Measurements from ENCODE around the gene EIF4E1B. TPM values are rescaled to one million over a fixed set of nuclear protein-coding genes. Genes with fewer than 3 reads are reported as not detected.

Gene EIF4E1B
- total and polyA plus RNA-seq, 2 experiments from 2014 or later = 0.17 TPM; not detected in 1

DNA sequence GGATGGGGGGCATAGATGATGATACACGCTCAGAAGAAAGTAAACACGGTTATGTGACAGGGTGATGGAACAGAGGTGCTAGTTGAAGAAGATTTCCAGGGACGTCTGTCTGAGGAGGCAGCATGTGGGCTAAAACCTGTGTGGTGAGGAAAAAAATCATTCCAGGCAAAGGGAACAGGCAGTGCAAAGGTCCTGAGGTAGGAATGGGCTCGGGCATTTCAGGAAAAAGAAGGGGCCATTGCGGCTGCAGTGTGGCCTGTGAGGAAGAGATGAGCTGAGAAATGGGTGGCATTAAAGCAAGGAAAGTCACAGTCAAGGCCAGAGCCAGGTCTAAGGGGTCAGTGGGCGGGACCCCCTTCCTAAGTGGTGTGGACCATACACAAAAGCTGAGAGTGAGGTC lies 35.0 kb downstream of the EIF4E1B start:
- Histone ChIP-seq H2AFZ (no peak overlapping the region), H3K4me3 (no peak overlapping the region), H3K9me2 (ENCODE audit: insufficient read depth) (no peaks in the 10 kb centered on the region), H3K27ac (ENCODE audit: low read depth) (no peak overlapping the region), H4K20me1 (replicated peaks; ENCODE audit: insufficient read depth) (no peaks in the 10 kb centered on the region), H3K79me2 (replicated peaks; ENCODE audit: insufficient read depth) (no peaks in the 10 kb centered on the region), H3K4me1 (ENCODE audit: insufficient read depth) (no peaks in the 10 kb centered on the region), H3K27me3 (ENCODE audit: insufficient read depth) (no peaks in the 10 kb centered on the region), H3K36me3 (ENCODE audit: insufficient read depth) (no peaks in the 10 kb centered on the region), H3F3A (replicated peaks; ENCODE audit: low read depth) (no peaks in the 10 kb centered on the region), H3K4me2 (no peak overlapping the region)
- peaks cover 6% of the 10 kb centered on the region for H3K27me3 Mint-ChIP-seq (ENCODE audit: insufficient read depth, low read depth, poor library complexity)
- no peak for DNase-seq (ENCODE audit: low spot score)
- H3K4me1 Mint-ChIP-seq = peaks cover 12% of the 10 kb centered on the region
- TF ChIP-seq POLR2AphosphoS5 (IDR thresholded peaks at IDR 0.05; ENCODE audit: low read depth) (no peak), EZH2 (IDR thresholded peaks at IDR 0.05; ENCODE audit: low read depth, unreplicated experiment) (no peak), NANOG (IDR thresholded peaks at IDR 0.05; ENCODE audit: borderline replicate concordance) (no peak), JUNB (IDR thresholded peaks at IDR 0.05; ENCODE audit: unreplicated experiment) (no peak), ZNF114 (CRISPR knock-in tag; IDR thresholded peaks at IDR 0.05) (no peak), STAT1 (IDR thresholded peaks at IDR 0.05; ENCODE audit: unreplicated experiment) (no peak), EZH2phosphoT487 (IDR thresholded peaks at IDR 0.05; ENCODE audit: unreplicated experiment) (no peak), CREB1 (CRISPR knock-in tag; IDR thresholded peaks at IDR 0.05; ENCODE audit: low read depth) (no peak)
- TF ChIP-seq, protein P1, sequence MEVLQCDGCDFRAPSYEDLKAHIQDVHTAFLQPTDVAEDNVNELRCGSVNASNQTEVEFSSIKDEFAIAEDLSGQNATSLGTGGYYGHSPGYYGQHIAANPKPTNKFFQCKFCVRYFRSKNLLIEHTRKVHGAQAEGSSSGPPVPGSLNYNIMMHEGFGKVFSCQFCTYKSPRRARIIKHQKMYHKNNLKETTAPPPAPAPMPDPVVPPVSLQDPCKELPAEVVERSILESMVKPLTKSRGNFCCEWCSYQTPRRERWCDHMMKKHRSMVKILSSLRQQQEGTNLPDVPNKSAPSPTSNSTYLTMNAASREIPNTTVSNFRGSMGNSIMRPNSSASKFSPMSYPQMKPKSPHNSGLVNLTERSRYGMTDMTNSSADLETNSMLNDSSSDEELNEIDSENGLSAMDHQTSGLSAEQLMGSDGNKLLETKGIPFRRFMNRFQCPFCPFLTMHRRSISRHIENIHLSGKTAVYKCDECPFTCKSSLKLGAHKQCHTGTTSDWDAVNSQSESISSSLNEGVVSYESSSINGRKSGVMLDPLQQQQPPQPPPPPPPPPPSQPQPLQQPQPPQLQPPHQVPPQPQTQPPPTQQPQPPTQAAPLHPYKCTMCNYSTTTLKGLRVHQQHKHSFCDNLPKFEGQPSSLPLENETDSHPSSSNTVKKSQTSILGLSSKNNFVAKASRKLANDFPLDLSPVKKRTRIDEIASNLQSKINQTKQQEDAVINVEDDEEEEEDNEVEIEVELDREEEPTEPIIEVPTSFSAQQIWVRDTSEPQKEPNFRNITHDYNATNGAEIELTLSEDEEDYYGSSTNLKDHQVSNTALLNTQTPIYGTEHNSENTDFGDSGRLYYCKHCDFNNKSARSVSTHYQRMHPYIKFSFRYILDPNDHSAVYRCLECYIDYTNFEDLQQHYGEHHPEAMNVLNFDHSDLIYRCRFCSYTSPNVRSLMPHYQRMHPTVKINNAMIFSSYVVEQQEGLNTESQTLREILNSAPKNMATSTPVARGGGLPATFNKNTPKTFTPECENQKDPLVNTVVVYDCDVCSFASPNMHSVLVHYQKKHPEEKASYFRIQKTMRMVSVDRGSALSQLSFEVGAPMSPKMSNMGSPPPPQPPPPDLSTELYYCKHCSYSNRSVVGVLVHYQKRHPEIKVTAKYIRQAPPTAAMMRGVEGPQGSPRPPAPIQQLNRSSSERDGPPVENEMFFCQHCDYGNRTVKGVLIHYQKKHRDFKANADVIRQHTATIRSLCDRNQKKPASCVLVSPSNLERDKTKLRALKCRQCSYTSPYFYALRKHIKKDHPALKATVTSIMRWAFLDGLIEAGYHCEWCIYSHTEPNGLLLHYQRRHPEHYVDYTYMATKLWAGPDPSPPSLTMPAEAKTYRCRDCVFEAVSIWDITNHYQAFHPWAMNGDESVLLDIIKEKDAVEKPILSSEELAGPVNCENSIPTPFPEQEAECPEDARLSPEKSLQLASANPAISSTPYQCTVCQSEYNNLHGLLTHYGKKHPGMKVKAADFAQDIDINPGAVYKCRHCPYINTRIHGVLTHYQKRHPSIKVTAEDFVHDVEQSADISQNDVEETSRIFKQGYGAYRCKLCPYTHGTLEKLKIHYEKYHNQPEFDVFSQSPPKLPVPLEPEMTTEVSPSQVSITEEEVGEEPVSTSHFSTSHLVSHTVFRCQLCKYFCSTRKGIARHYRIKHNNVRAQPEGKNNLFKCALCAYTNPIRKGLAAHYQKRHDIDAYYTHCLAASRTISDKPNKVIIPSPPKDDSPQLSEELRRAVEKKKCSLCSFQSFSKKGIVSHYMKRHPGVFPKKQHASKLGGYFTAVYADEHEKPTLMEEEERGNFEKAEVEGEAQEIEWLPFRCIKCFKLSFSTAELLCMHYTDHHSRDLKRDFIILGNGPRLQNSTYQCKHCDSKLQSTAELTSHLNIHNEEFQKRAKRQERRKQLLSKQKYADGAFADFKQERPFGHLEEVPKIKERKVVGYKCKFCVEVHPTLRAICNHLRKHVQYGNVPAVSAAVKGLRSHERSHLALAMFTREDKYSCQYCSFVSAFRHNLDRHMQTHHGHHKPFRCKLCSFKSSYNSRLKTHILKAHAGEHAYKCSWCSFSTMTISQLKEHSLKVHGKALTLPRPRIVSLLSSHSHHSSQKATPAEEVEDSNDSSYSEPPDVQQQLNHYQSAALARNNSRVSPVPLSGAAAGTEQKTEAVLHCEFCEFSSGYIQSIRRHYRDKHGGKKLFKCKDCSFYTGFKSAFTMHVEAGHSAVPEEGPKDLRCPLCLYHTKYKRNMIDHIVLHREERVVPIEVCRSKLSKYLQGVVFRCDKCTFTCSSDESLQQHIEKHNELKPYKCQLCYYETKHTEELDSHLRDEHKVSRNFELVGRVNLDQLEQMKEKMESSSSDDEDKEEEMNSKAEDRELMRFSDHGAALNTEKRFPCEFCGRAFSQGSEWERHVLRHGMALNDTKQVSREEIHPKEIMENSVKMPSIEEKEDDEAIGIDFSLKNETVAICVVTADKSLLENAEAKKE (CRISPR knock-in tag; IDR thresholded peaks at IDR 0.05) = no peak
- TF ChIP-seq, protein P2, sequence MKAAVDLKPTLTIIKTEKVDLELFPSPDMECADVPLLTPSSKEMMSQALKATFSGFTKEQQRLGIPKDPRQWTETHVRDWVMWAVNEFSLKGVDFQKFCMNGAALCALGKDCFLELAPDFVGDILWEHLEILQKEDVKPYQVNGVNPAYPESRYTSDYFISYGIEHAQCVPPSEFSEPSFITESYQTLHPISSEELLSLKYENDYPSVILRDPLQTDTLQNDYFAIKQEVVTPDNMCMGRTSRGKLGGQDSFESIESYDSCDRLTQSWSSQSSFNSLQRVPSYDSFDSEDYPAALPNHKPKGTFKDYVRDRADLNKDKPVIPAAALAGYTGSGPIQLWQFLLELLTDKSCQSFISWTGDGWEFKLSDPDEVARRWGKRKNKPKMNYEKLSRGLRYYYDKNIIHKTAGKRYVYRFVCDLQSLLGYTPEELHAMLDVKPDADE (IDR thresholded peaks at IDR 0.05) = no peak
- TF ChIP-seq, protein P3, sequence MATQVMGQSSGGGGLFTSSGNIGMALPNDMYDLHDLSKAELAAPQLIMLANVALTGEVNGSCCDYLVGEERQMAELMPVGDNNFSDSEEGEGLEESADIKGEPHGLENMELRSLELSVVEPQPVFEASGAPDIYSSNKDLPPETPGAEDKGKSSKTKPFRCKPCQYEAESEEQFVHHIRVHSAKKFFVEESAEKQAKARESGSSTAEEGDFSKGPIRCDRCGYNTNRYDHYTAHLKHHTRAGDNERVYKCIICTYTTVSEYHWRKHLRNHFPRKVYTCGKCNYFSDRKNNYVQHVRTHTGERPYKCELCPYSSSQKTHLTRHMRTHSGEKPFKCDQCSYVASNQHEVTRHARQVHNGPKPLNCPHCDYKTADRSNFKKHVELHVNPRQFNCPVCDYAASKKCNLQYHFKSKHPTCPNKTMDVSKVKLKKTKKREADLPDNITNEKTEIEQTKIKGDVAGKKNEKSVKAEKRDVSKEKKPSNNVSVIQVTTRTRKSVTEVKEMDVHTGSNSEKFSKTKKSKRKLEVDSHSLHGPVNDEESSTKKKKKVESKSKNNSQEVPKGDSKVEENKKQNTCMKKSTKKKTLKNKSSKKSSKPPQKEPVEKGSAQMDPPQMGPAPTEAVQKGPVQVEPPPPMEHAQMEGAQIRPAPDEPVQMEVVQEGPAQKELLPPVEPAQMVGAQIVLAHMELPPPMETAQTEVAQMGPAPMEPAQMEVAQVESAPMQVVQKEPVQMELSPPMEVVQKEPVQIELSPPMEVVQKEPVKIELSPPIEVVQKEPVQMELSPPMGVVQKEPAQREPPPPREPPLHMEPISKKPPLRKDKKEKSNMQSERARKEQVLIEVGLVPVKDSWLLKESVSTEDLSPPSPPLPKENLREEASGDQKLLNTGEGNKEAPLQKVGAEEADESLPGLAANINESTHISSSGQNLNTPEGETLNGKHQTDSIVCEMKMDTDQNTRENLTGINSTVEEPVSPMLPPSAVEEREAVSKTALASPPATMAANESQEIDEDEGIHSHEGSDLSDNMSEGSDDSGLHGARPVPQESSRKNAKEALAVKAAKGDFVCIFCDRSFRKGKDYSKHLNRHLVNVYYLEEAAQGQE (IDR thresholded peaks at IDR 0.05; ENCODE audit: unreplicated experiment) = no peak
- TF ChIP-seq, protein P4, sequence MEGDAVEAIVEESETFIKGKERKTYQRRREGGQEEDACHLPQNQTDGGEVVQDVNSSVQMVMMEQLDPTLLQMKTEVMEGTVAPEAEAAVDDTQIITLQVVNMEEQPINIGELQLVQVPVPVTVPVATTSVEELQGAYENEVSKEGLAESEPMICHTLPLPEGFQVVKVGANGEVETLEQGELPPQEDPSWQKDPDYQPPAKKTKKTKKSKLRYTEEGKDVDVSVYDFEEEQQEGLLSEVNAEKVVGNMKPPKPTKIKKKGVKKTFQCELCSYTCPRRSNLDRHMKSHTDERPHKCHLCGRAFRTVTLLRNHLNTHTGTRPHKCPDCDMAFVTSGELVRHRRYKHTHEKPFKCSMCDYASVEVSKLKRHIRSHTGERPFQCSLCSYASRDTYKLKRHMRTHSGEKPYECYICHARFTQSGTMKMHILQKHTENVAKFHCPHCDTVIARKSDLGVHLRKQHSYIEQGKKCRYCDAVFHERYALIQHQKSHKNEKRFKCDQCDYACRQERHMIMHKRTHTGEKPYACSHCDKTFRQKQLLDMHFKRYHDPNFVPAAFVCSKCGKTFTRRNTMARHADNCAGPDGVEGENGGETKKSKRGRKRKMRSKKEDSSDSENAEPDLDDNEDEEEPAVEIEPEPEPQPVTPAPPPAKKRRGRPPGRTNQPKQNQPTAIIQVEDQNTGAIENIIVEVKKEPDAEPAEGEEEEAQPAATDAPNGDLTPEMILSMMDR (conservative IDR thresholded peaks at IDR 0.05; ENCODE audit: low read depth in 2 of 2) = no peak
- H3K9me3 Mint-ChIP-seq = peaks cover 3% of the 10 kb centered on the region; the same call in 2 of the 3 replicates
- no peak overlapping the region for H3K4me3 Mint-ChIP-seq
- ATAC-seq = no peak
- no peak overlapping the region for H3K27ac Mint-ChIP-seq
- H3K36me3 Mint-ChIP-seq (ENCODE audit: low read depth) = no peaks in the 10 kb centered on the region; the same call in 2 of the 3 replicates
